ENCODE results near the gene TIGAR.

Gene TIGAR

DNA sequence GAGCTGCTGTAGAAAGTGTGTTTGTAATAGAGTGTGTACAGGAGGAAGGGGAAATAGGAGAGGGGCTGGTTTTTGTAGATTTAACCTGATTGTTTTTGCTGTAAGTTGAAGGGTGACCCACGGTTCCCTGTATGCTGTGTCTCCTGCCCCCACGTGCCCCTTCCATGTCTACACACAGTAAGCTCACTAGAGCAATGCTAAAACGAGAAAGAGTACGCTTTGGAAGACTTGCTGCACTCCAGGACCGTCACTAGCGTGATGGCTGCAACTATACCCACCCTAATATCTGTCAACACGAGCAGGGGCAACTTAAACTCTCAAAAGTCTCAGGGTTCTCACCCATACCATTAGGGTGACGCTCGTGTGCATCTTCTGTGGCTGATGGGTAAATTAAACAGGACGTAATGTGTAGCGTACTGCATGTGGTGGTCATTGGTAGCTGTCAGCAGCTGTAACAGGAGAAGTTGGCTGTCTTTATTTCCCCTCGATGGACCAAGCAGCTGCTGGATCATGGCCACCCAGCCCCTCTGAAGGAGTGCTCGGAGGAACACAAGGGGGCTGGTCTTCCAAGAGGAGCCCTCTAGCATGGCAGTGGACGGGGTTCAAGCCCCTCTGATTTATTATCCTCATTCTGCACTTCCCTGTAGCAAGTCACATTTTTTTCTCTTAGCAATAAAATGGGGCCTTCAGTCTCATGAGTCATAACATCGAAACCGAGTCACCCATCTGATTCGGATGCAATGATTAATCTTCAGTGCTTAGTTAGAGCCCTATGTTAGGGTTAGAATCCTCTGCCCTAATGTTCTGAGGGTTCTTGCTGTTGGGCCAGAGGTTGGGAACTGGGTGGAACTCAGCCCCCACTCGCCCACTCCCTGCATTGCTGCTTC, 33.4 kb upstream of the TIGAR start:
- no peak for DNase-seq (ENCODE audit: low read depth, low spot score)
- no peak for TF ChIP-seq CTCF (IDR thresholded peaks at IDR 0.05; ENCODE audit: low read depth, low read length)
- H3K4me3 ChIP-seq (ENCODE audit: low read depth, low read length): no peak overlapping the region
- in situ Hi-C loops (cut with HindIII; ENCODE audit: low sequenced_read_pairs): no loop called here

- TF ChIP-seq CTCF (IDR thresholded peaks at IDR 0.05; ENCODE audit: low read depth, low read length): no peak
- in situ Hi-C loops (cut with HindIII; ENCODE audit: low sequenced_read_pairs): no loop called here
- no peak overlapping the region for H3K4me3 ChIP-seq (ENCODE audit: low read depth, low read length)
- DNase-seq (ENCODE audit: low read depth, low spot score): no peak
These were observed 32.5 kb upstream of the TIGAR start for GRCh38 chr12:4288296-4289131.

- DNase-seq (ENCODE audit: low read depth, low spot score): no peak
- H3K4me3 ChIP-seq (ENCODE audit: low read depth, low read length): no peak overlapping the region
- in situ Hi-C loops (cut with HindIII; ENCODE audit: low sequenced_read_pairs): no loop called here
- no peak for TF ChIP-seq CTCF (IDR thresholded peaks at IDR 0.05; ENCODE audit: low read depth, low read length)
These were observed 31.7 kb upstream of the TIGAR start for GRCh38 chr12:4289231-4289878.

- in situ Hi-C loops (cut with HindIII; ENCODE audit: low sequenced_read_pairs): no loop called here
- TF ChIP-seq CTCF (IDR thresholded peaks at IDR 0.05; ENCODE audit: low read depth, low read length): no peak
- no peak overlapping the region for H3K4me3 ChIP-seq (ENCODE audit: low read depth, low read length)
These were observed 30.8 kb upstream of the TIGAR start for GRCh38 chr12:4289998-4290790.

GRCh38 chr12:4292341-4293073, 28.5 kb upstream of the TIGAR start:
- DNase-seq (ENCODE audit: low read depth, low spot score): no peak
- TF ChIP-seq CTCF (IDR thresholded peaks at IDR 0.05; ENCODE audit: low read depth, low read length): no peak
- H3K4me3 ChIP-seq (ENCODE audit: low read depth, low read length): no peak overlapping the region
- in situ Hi-C loops (cut with HindIII; ENCODE audit: low sequenced_read_pairs): no loop called here

More at GRCh38 chr12:4289998-4290790, 30.8 kb upstream of the TIGAR start:
- DNase-seq (ENCODE audit: low read depth, low spot score): no peak

Measured in astrocyte of the spinal cord (primary cell).